H9 (cell line): ENCODE measurements around the gene LIX1. TPM values are rescaled to one million over a fixed set of nuclear protein-coding genes. Genes with fewer than 3 reads are reported as not detected.
"Not testable (repeated sequence)": the region's sequence is repeated elsewhere in the genome, so short reads cannot be mapped to it uniquely, and the experiment has no call there.

ENCODE experiments used
- DNase-seq: peaks from one replicate; pipeline ENCODE4 v3.0.0-alpha.2; 2017
- H2AFZ ChIP-seq: one replicate; pipeline ENCODE4 v1.6.1; 2013; ENCODE audit warnings: mild to moderate bottlenecking, low read length, control low read depth, moderate library complexity
- H2AK5ac ChIP-seq: 2 replicates; pipeline ENCODE4 v1.6.1; 2013; ENCODE audit warnings: low read length, control low read depth, mixed read lengths; ENCODE audit not compliant: insufficient read length
- H2BK120ac ChIP-seq: one replicate; pipeline ENCODE4 v1.6.1; 2013; ENCODE audit warnings: low read depth, mild to moderate bottlenecking, low read length, control low read depth, inconsistent platforms; ENCODE audit not compliant: poor library complexity, severe bottlenecking
- H2BK12ac ChIP-seq: 2 replicates; pipeline ENCODE4 v1.6.1; 2013; ENCODE audit warnings: low read length, control low read depth, mixed read lengths, low read depth; ENCODE audit not compliant: insufficient read length
- H2BK15ac ChIP-seq: 2 replicates; pipeline ENCODE4 v1.6.1; 2013; ENCODE audit warnings: low read depth, low read length, control low read depth
- H2BK20ac ChIP-seq: one replicate; pipeline ENCODE4 v1.6.1; 2013; ENCODE audit warnings: low read depth, mild to moderate bottlenecking, low read length, control low read depth, inconsistent platforms; ENCODE audit not compliant: poor library complexity, severe bottlenecking
- H2BK5ac ChIP-seq: 2 replicates; pipeline ENCODE4 v1.6.1; 2013; ENCODE audit warnings: low read length, control low read depth, mixed read lengths; ENCODE audit not compliant: insufficient read length
- H3K14ac ChIP-seq: 2 replicates; pipeline ENCODE4 v1.6.1; 2013; ENCODE audit warnings: low read length, control low read depth; ENCODE audit not compliant: insufficient read depth
- H3K18ac ChIP-seq: 2 replicates; pipeline ENCODE4 v1.6.1; 2013; ENCODE audit warnings: low read depth, mild to moderate bottlenecking, mixed read lengths, low read length, control low read depth; ENCODE audit not compliant: insufficient read length
- H3K23ac ChIP-seq: 2 replicates; pipeline ENCODE4 v1.6.1; 2013; ENCODE audit warnings: low read length, control low read depth, mixed read lengths, low read depth; ENCODE audit not compliant: insufficient read length
- H3K23me2 ChIP-seq: 2 replicates; pipeline ENCODE4 v1.6.1; 2013; ENCODE audit warnings: low read depth, mild to moderate bottlenecking, mixed read lengths, low read length, control low read depth; ENCODE audit not compliant: insufficient read length, poor library complexity, severe bottlenecking
- H3K27ac ChIP-seq: 2 replicates; pipeline ENCODE4 v1.5.1; 2013; ENCODE audit warnings: low read length, control low read depth, mixed read lengths, low read depth; ENCODE audit not compliant: insufficient read length
- H3K27me3 ChIP-seq: 2 replicates; pipeline ENCODE4 v1.6.1; 2013; ENCODE audit warnings: low read length, control low read depth, inconsistent platforms; ENCODE audit not compliant: insufficient read depth
- H3K4ac ChIP-seq: 2 replicates; pipeline ENCODE4 v1.6.1; 2013; ENCODE audit warnings: low read depth, mild to moderate bottlenecking, control low read depth, inconsistent platforms, low read length, moderate library complexity
- H3K4me1 ChIP-seq: 2 replicates; pipeline ENCODE4 v1.6.1; 2013; ENCODE audit warnings: low read length, control low read depth, inconsistent platforms; ENCODE audit not compliant: insufficient read depth
- H3K4me2 ChIP-seq: 2 replicates; pipeline ENCODE4 v1.6.1; 2013; ENCODE audit warnings: low read length, control low read depth, mixed read lengths; ENCODE audit not compliant: insufficient read length, insufficient read depth
- H3K56ac ChIP-seq: 2 replicates; pipeline ENCODE4 v1.6.1; 2013; ENCODE audit warnings: low read depth, mild to moderate bottlenecking, mixed read lengths, low read length, control low read depth; ENCODE audit not compliant: insufficient read length
- H3K79me1 ChIP-seq: 2 replicates; pipeline ENCODE4 v1.6.1; 2013; ENCODE audit warnings: low read depth, mild to moderate bottlenecking, moderate library complexity, low read length, control low read depth, inconsistent platforms; ENCODE audit not compliant: insufficient read depth, poor library complexity, severe bottlenecking
- H3K79me2 ChIP-seq: 2 replicates; pipeline ENCODE4 v1.6.1; 2013; ENCODE audit warnings: low read length, control low read depth, inconsistent platforms; ENCODE audit not compliant: insufficient read depth
- H3K9ac ChIP-seq: 2 replicates; pipeline ENCODE4 v1.6.1; 2013; ENCODE audit warnings: low read length, control low read depth, mixed read lengths; ENCODE audit not compliant: insufficient read length; ENCODE audit errors: extremely low read depth
- H3K9me3 ChIP-seq: one replicate; pipeline ENCODE4 v1.6.1; 2013; ENCODE audit warnings: low read depth, low read length, inconsistent platforms; ENCODE audit not compliant: control insufficient read depth
- H3T11ph ChIP-seq: one replicate; pipeline ENCODE4 v1.6.1; 2013; ENCODE audit warnings: mild to moderate bottlenecking, low read length, control low read depth, inconsistent platforms
- H4K20me1 ChIP-seq: one replicate; pipeline ENCODE4 v1.6.1; 2013; ENCODE audit not compliant: control insufficient read depth, insufficient read length, insufficient read depth
- H4K5ac ChIP-seq: 2 replicates; pipeline ENCODE4 v1.6.1; 2013; ENCODE audit warnings: low read depth, mild to moderate bottlenecking, mixed read lengths, low read length, control low read depth; ENCODE audit not compliant: insufficient read length
- H4K8ac ChIP-seq: replicated peaks from 2 replicates; pipeline ENCODE4 v1.6.1; 2013; ENCODE audit warnings: low read length, control low read depth, mixed read lengths, low read depth; ENCODE audit not compliant: insufficient read length
- H4K91ac ChIP-seq: 2 replicates; pipeline ENCODE4 v1.6.1; 2013; ENCODE audit warnings: low read depth, mild to moderate bottlenecking, moderate library complexity, mixed read lengths, low read length, control low read depth; ENCODE audit not compliant: insufficient read length
- H3K27ac Mint-ChIP-seq, 3 experiments: 2 replicates in 2 of 3; 3 replicates in 1 of 3; pipeline ENCODE4 v1.8.0; 2020 to 2021; ENCODE audit warnings: mixed read lengths in 3 of 3, mild to moderate bottlenecking in 1 of 3, moderate library complexity in 1 of 3
- H3K27me3 Mint-ChIP-seq: 2 replicates; pipeline ENCODE4 v1.8.0; 2021; ENCODE audit warnings: low read depth, mild to moderate bottlenecking, moderate library complexity, mixed read lengths
- H3K36me3 Mint-ChIP-seq, 3 experiments: 2 replicates in 2 of 3; 3 replicates in 1 of 3; pipeline ENCODE4 v1.8.0; 2020 to 2021; ENCODE audit warnings: low read depth in 3 of 3, mixed read lengths in 3 of 3; ENCODE audit not compliant: insufficient read depth in 1 of 3
- H3K4me1 Mint-ChIP-seq, 2 experiments: 2 replicates each; pipeline ENCODE4 v1.8.0; 2020; ENCODE audit warnings: mixed read lengths in 2 of 2
- H3K4me3 Mint-ChIP-seq, 2 experiments: 2 replicates in 1 of 2; 3 replicates in 1 of 2; pipeline ENCODE4 v1.8.0; 2020 to 2021; ENCODE audit warnings: mild to moderate bottlenecking in 2 of 2, mixed read lengths in 2 of 2, moderate library complexity in 1 of 2
- H3K9me3 Mint-ChIP-seq, 2 experiments: 2 replicates in 1 of 2; 3 replicates in 1 of 2; pipeline ENCODE4 v1.8.0; 2020; ENCODE audit warnings: mild to moderate bottlenecking in 2 of 2, mixed read lengths in 2 of 2, moderate library complexity in 1 of 2
- CTCF ChIP-seq: fragments of 200-600 bp; sonication (generic); conservative IDR thresholded peaks from 3 replicates; pipeline ENCODE4 v1.8.0; 2021; ENCODE audit warnings: antibody characterized with exemption, mild to moderate bottlenecking
- WGBS: extraction: QIAGEN DNeasy Blood & Tissue Kit; methylation state at CpG from one replicate; pipeline ENCODE4 v1.1.7; 2013; ENCODE audit warnings: missing lambda C conversion rate, low lambda C conversion rate, mixed read lengths; ENCODE audit not compliant: insufficient read length; ENCODE audit errors: extremely low coverage; 5-methylcytosine and 5-hydroxymethylcytosine counted together
- total RNA-seq: library from RNA; stranded (reverse); gene quantifications from 2 replicates; pipeline ENCODE4 v1.2.1, GENCODE V29; 2021

The LIX1 gene
- total RNA-seq, 1 experiment from 2014 or later: 0.13 TPM

- H3K23me2 ChIP-seq: no peaks in the 10 kb centered on the region
- no peak overlapping the region for H3K9ac ChIP-seq
- no peaks in the 10 kb centered on the region for H3K27me3 ChIP-seq
- H3K18ac ChIP-seq: no peak overlapping the region
- no peak overlapping the region for H3K4ac ChIP-seq
- no peak overlapping the region for H3K27ac ChIP-seq
- no peaks in the 10 kb centered on the region for H3K79me2 ChIP-seq
- H2BK15ac ChIP-seq: no peak overlapping the region
- H4K91ac ChIP-seq: no peak overlapping the region
- Mint-ChIP-seq H3K4me1 (peaks cover 11 to 16% of the 10 kb centered on the region in 2 experiments), H3K27me3 (peaks cover 8% of the 10 kb centered on the region), H3K36me3 (no peaks in the 10 kb centered on the region; a peak in 1 of 7 replicates), H3K9me3 (peaks cover 0 to 5% of the 10 kb centered on the region in 2 experiments; a peak in 3 of 5 replicates), H3K4me3 (no peak overlapping the region), H3K27ac (no peak overlapping the region)
- H3K14ac ChIP-seq: no peak overlapping the region
- no peak overlapping the region for H2BK12ac ChIP-seq
- no peaks in the 10 kb centered on the region; the same call in 1 of the 2 replicates for H3K4me1 ChIP-seq
- no peak for TF ChIP-seq CTCF
- no peak overlapping the region for H4K5ac ChIP-seq
- no peaks in the 10 kb centered on the region for H3K79me1 ChIP-seq
- no peak overlapping the region for H3K23ac ChIP-seq
- DNase-seq: no peak
- no peak overlapping the region for H3K4me2 ChIP-seq
- no peak overlapping the region for H2BK5ac ChIP-seq
- no peaks in the 10 kb centered on the region for H4K20me1 ChIP-seq
- no peak overlapping the region for H3K56ac ChIP-seq
- no peak overlapping the region for H2AFZ ChIP-seq
- no peak overlapping the region for H4K8ac ChIP-seq
- no peak overlapping the region for H2BK120ac ChIP-seq
- WGBS: no CpG with 5 or more reads among the region's 2 CpGs
- H3K9me3 ChIP-seq: no peaks in the 10 kb centered on the region
- no peak overlapping the region for H3T11ph ChIP-seq
- H2BK20ac ChIP-seq: no peak overlapping the region
- no peak overlapping the region for H2AK5ac ChIP-seq
Observed at GRCh38 chr5:97191893-97192292, 49.5 kb upstream of the LIX1 start.

- not testable (repeated sequence) for H2AK5ac ChIP-seq, H3K4me2 ChIP-seq, H3T11ph ChIP-seq, H3K23ac ChIP-seq, H3K23me2 ChIP-seq, H3K79me2 ChIP-seq, H4K91ac ChIP-seq, H3K9me3 Mint-ChIP-seq, H2BK120ac ChIP-seq, H3K79me1 ChIP-seq, H4K5ac ChIP-seq, H3K36me3 Mint-ChIP-seq, DNase-seq, H2BK12ac ChIP-seq, H3K14ac ChIP-seq, H4K8ac ChIP-seq, H3K27ac Mint-ChIP-seq, H3K9me3 ChIP-seq, H3K27me3 ChIP-seq, H3K4me3 Mint-ChIP-seq, H3K27ac ChIP-seq, H3K4ac ChIP-seq, H4K20me1 ChIP-seq, H3K56ac ChIP-seq, H2BK20ac ChIP-seq, H3K18ac ChIP-seq, H3K9ac ChIP-seq, H2BK15ac ChIP-seq, H2AFZ ChIP-seq, H2BK5ac ChIP-seq, H3K4me1 ChIP-seq
- H3K27me3 Mint-ChIP-seq: peaks cover 23% of the 10 kb centered on the region
- WGBS: no CpG with 5 or more reads among the region's 1 CpG
- peaks cover 11 to 16% of the 10 kb centered on the region in 2 experiments for H3K4me1 Mint-ChIP-seq
Observed at GRCh38 chr5:97189523-97189922, 47.1 kb upstream of the LIX1 start.
